Esophagus muscularis mucosa (tissue), 4 donors: Measurements from ENCODE around the gene VAPA. TPM values are rescaled to one million over a fixed set of nuclear protein-coding genes. Genes with fewer than 3 reads are reported as not detected.

Source experiments
- DNase-seq: peaks from one replicate; pipeline ENCODE4 v3.0.0-alpha.2; 2017; ENCODE audit errors: extremely low spot score
- H3K27ac ChIP-seq, 4 donors: fragments of 200-600 bp; sonication (generic); replicated peaks in 1 of 4; 1 replicate in 3 of 4; 2 replicates in 1 of 4; pipeline ENCODE4 v1.5.1; 2016 to 2019; ENCODE audit warnings: mild to moderate bottlenecking in 1 of 4
- H3K27me3 ChIP-seq, 4 donors: fragments of 200-600 bp; sonication (generic); one replicate each; pipeline versions ENCODE4 v1.5.1 to v1.6.0; 2016 to 2019
- H3K36me3 ChIP-seq, 4 donors: fragments of 200-600 bp; sonication (generic); one replicate each; pipeline ENCODE4 v1.5.1; 2016 to 2019
- H3K4me1 ChIP-seq, 4 donors: fragments of 200-600 bp; sonication (generic); one replicate each; pipeline ENCODE4 v1.5.1; 2016 to 2019
- H3K4me3 ChIP-seq, 4 donors: fragments of 200-600 bp; sonication (generic); 1 replicate in 2 of 4; 2 replicates in 2 of 4; pipeline ENCODE4 v1.5.1; 2016 to 2019; ENCODE audit warnings: mild to moderate bottlenecking in 4 of 4, moderate library complexity in 1 of 4
- H3K9me3 ChIP-seq, 4 donors: fragments of 200-600 bp; sonication (generic); 1 replicate in 3 of 4; 2 replicates in 1 of 4; pipeline ENCODE4 v1.5.1; 2016 to 2019
- EP300 ChIP-seq: sonication (generic); formaldehyde crosslinking; IDR thresholded peaks from one replicate; pipeline ENCODE4 v1.6.1; 2017; ENCODE audit warnings: antibody characterized with exemption
- POLR2A ChIP-seq: fragments of 450-650 bp; IDR thresholded peaks from one replicate; pipeline ENCODE4 v1.6.1; 2017; ENCODE audit warnings: antibody characterized with exemption, moderate library complexity, mild to moderate bottlenecking, low read depth
- POLR2AphosphoS5 ChIP-seq, 2 donors: sonication (generic); formaldehyde crosslinking; IDR thresholded peaks; one replicate each; pipeline ENCODE4 v1.6.1; 2017; ENCODE audit warnings: antibody characterized with exemption in 2 of 2
- WGBS: methylation state at CpG from one replicate; pipeline ENCODE4 v1.1.5; 2018; 5-methylcytosine and 5-hydroxymethylcytosine counted together
- intact Hi-C: fragments of 100-400 bp; cut with DNase I; formaldehyde crosslinking; loops from one replicate; pipeline ENCODE4 v1.15.1; 2023
- total RNA-seq, 4 donors: library from RNA; depleted of rRNA; stranded (reverse); fragments of >200 nt; gene quantifications; one replicate each; pipeline versions ENCODE4 v1.1.0 to v1.2.1, GENCODE V29; 2016
- TF ChIP-seq, protein P1 (sequence below), 3 experiments: fragments of 200-600 bp in 2 of 3; fragments of 450-650 bp in 1 of 3; sonication (generic) in 2 of 3; IDR thresholded peaks; one replicate each; pipeline ENCODE4 v1.5.1; 2017 to 2019; ENCODE audit warnings: antibody characterized with exemption in 3 of 3, mild to moderate bottlenecking in 2 of 3, moderate library complexity in 1 of 3

Gene VAPA
- total RNA-seq, 4 donors from 2014 or later = 198 to 336 (median 260) TPM

DNA sequence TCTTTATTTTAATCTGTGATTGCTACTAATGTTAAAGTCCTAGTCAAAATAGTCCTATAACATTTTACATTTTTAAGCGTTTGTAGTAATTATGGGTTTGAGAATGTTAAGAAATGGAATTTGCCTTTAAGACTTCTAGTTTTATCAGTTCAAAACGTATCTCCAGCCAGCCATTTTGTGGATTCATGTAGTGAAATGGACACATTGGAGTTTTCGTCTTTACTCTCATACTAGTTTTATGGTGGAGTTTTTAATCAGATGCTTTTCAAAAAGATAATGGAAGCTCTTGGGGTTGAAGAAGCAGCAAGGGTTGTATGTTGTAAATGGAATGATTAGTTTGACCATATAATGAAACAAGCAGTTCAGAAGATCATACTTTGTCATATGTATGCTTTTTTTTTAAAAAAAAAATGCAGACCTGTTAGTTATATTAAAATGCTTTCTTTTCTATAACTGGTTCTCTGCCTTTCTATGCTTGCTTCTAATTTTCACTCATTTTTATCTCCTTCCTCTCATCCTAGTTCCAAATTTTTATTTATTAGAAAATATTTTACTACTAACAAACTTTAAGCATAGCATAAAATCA, 16.6 kb downstream of the VAPA start:
- Histone ChIP-seq H3K27me3 (no peaks in the 10 kb centered on the region), H3K4me1 (peaks cover 58 to 90% (median 73%) of the 10 kb centered on the region in 4 donors), H3K36me3 (peaks cover 3 to 23% (median 11%) of the 10 kb centered on the region in 4 donors), H3K9me3 (no peaks in the 10 kb centered on the region), H3K4me3 (no peak overlapping the region), H3K27ac (no peak overlapping the region)
- TF ChIP-seq, protein P1, sequence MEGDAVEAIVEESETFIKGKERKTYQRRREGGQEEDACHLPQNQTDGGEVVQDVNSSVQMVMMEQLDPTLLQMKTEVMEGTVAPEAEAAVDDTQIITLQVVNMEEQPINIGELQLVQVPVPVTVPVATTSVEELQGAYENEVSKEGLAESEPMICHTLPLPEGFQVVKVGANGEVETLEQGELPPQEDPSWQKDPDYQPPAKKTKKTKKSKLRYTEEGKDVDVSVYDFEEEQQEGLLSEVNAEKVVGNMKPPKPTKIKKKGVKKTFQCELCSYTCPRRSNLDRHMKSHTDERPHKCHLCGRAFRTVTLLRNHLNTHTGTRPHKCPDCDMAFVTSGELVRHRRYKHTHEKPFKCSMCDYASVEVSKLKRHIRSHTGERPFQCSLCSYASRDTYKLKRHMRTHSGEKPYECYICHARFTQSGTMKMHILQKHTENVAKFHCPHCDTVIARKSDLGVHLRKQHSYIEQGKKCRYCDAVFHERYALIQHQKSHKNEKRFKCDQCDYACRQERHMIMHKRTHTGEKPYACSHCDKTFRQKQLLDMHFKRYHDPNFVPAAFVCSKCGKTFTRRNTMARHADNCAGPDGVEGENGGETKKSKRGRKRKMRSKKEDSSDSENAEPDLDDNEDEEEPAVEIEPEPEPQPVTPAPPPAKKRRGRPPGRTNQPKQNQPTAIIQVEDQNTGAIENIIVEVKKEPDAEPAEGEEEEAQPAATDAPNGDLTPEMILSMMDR (IDR thresholded peaks at IDR 0.05) = no peak
- TF ChIP-seq EP300 (no peak), POLR2AphosphoS5 (IDR thresholded peaks at IDR 0.05) (no peak), POLR2A (no peak)
- no peak for DNase-seq
- intact Hi-C loops = no loop called here
- WGBS = 85% methylated on average over 3 of the region's 3 CpGs

DNA sequence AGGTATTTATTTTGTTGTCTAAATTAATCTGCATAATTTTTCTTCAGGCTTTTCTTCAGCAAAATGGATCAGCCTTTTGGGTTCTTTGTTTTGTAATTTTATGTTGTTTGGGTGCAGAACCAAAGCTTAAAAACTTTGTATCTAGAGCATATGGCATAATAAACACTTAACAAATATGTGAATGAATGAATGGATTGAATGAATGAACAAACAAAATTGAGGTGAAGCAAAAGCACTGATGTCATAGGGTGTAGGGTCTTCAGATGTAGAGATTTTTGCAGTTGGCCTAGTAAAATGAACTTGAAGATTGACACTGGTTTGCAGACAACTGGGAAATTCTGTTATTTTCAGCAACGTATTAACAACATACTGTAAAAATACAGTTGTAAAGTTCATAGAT, 17.3 kb downstream of the VAPA start:
- Histone ChIP-seq H3K4me1 (peaks cover 50 to 82% (median 66%) of the 10 kb centered on the region in 4 donors), H3K27ac (no peak overlapping the region), H3K9me3 (no peaks in the 10 kb centered on the region), H3K27me3 (no peaks in the 10 kb centered on the region), H3K36me3 (peaks cover 4 to 26% (median 15%) of the 10 kb centered on the region in 4 donors), H3K4me3 (no peak overlapping the region)
- DNase-seq = no peak
- TF ChIP-seq POLR2A = no peak
- TF ChIP-seq, protein P1 (IDR thresholded peaks at IDR 0.05) = no peak
- no peak for TF ChIP-seq EP300
- no peak for TF ChIP-seq POLR2AphosphoS5 (IDR thresholded peaks at IDR 0.05)
- whole genome bisulfite sequencing = 64% methylated on average over 1 of the region's 1 CpG
- intact Hi-C loops = no loop called here

DNA sequence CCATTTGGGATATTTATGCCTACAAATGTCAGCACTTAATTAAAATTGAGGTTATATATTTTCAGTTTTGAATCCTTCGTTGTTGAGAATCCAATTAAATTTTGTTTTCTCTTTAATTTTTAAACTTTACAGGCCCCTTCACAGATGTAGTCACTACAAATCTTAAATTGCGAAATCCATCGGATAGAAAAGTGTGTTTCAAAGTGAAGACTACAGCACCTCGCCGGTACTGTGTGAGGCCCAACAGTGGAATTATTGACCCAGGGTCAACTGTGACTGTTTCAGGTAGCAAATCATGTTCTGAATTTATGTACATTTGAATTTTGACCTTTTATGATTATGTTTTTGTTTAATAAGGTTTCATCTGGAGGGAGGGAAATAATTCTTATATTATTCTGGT, 17.9 kb downstream of the VAPA start:
- no peak for TF ChIP-seq EP300
- TF ChIP-seq, protein P1 (IDR thresholded peaks at IDR 0.05) = no peak
- TF ChIP-seq POLR2A = no peak
- TF ChIP-seq POLR2AphosphoS5 (IDR thresholded peaks at IDR 0.05) = no peak
- Histone ChIP-seq H3K4me1 (peaks cover 45 to 77% (median 61%) of the 10 kb centered on the region in 4 donors), H3K27me3 (no peaks in the 10 kb centered on the region), H3K9me3 (no peaks in the 10 kb centered on the region), H3K36me3 (peaks cover 9 to 32% (median 20%) of the 10 kb centered on the region in 4 donors), H3K27ac (no peak overlapping the region), H3K4me3 (no peak overlapping the region)
- WGBS = 78% methylated on average over 5 of the region's 5 CpGs
- intact Hi-C loops = no loop called here
- DNase-seq = no peak

DNA sequence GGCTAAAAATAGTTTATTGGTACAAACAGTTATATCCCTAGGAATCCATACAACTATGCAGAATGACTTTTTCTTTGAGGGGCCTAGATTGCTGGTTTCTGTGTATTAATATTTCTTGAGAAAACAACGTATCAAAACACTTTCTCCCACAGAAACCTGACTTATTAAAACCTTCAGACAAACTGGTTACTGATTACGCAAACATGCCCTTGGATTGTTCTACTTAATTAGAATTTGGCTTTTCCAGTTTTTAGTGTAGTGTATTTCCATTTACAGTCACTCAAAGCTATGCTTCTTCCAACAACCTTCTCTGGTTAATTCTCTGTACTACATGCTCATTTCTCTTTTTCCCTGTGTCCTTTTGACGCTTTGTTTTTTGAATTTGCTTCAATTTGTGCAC, 20.0 kb downstream of the VAPA start:
- no peak for DNase-seq
- WGBS = 97% methylated on average over 3 of the region's 3 CpGs
- TF ChIP-seq POLR2A (no peak), EP300 (no peak), POLR2AphosphoS5 (IDR thresholded peaks at IDR 0.05) (no peak)
- TF ChIP-seq, protein P1 (IDR thresholded peaks at IDR 0.05) = no peak
- Histone ChIP-seq H3K27me3 (no peaks in the 10 kb centered on the region), H3K9me3 (no peaks in the 10 kb centered on the region), H3K4me3 (no peak overlapping the region), H3K36me3 (peaks cover 23 to 53% (median 36%) of the 10 kb centered on the region in 4 donors), H3K4me1 (peaks cover 24 to 60% (median 40%) of the 10 kb centered on the region in 4 donors), H3K27ac (no peak overlapping the region)
- intact Hi-C loops = no loop called here

DNA sequence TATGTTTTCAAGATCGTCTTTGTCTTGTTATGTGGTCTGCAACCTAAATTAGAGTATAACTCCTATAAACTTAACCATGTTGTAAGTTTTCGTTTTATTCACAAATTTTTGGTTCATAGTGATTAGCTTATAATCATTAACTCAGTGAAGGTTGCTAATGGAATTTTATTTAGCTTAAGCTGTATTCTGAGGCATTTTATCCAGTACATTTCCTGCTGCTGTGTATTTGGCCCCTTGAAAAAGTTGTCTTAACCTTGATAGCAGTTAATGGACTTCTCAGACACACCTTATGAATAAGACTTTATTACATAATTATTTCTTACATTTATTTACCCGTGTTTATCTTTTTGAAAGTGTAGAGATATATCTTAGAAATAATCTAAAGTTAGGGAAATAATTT, 20.5 kb downstream of the VAPA start:
- H3K36me3 ChIP-seq = peaks cover 23 to 55% (median 39%) of the 10 kb centered on the region in 4 donors
- WGBS = 92% methylated on average over 3 of the region's 3 CpGs
- intact Hi-C loops = no loop called here
- no peak for DNase-seq
- H3K27me3 ChIP-seq = no peaks in the 10 kb centered on the region
- no peak overlapping the region for H3K27ac ChIP-seq
- no peak for TF ChIP-seq EP300
- TF ChIP-seq POLR2A = no peak
- TF ChIP-seq, protein P1 (IDR thresholded peaks at IDR 0.05) = no peak
- no peak for TF ChIP-seq POLR2AphosphoS5 (IDR thresholded peaks at IDR 0.05)
- H3K4me1 ChIP-seq = peaks cover 20 to 56% (median 36%) of the 10 kb centered on the region in 4 donors
- no peaks in the 10 kb centered on the region for H3K9me3 ChIP-seq
- H3K4me3 ChIP-seq = no peak overlapping the region
